Small intestine (tissue), 7 donors: ENCODE measurements around the gene SPATA19. TPM values are rescaled to one million over a fixed set of nuclear protein-coding genes. Genes with fewer than 3 reads are reported as not detected.
"Not testable (repeated sequence)": the region's sequence is repeated elsewhere in the genome, so short reads cannot be mapped to it uniquely, and the experiment has no call there.

Experiments used
- DNase-seq, 2 donors: peaks; one replicate each; pipeline versions ENCODE4 v3.0.0 to v3.0.0-alpha.2; 2013
- FAIRE-seq: peaks from 2 replicates; lab custom pipeline; 2012; peaks lifted over from hg19 to GRCh38; lab: Jason Lieb, UNC
- H3K27ac ChIP-seq, 3 donors: one replicate each; pipeline ENCODE4 v1.5.1; 2013; ENCODE audit warnings: low read length in 2 of 3, mild to moderate bottlenecking in 2 of 3, control low read depth in 1 of 3, inconsistent platforms in 1 of 3, low read depth in 1 of 3, moderate library complexity in 1 of 3
- H3K27me3 ChIP-seq, 3 donors: one replicate each; pipeline ENCODE4 v1.6.1; 2013; ENCODE audit warnings: low read length in 3 of 3, inconsistent platforms in 1 of 3; ENCODE audit not compliant: control insufficient read depth in 3 of 3, insufficient read depth in 3 of 3
- H3K36me3 ChIP-seq, 3 donors: one replicate each; pipeline ENCODE4 v1.6.1; 2013; ENCODE audit warnings: low read length in 3 of 3, inconsistent platforms in 1 of 3, low read depth in 1 of 3, mild to moderate bottlenecking in 1 of 3, moderate library complexity in 1 of 3; ENCODE audit not compliant: control insufficient read depth in 3 of 3, insufficient read depth in 2 of 3
- H3K4me1 ChIP-seq, 3 donors: one replicate each; pipeline ENCODE4 v1.6.1; 2013; ENCODE audit warnings: low read length in 2 of 3, inconsistent platforms in 1 of 3, low read depth in 1 of 3, mild to moderate bottlenecking in 1 of 3, moderate library complexity in 1 of 3; ENCODE audit not compliant: control insufficient read depth in 3 of 3, insufficient read depth in 2 of 3
- H3K4me3 ChIP-seq, 3 donors: one replicate each; pipeline ENCODE4 v1.5.1; 2013; ENCODE audit warnings: low read length in 3 of 3, control low read depth in 1 of 3, inconsistent platforms in 1 of 3, low read depth in 1 of 3, mild to moderate bottlenecking in 1 of 3, moderate library complexity in 1 of 3
- H3K9me3 ChIP-seq, 2 donors: one replicate each; pipeline ENCODE4 v1.6.1; 2013; ENCODE audit warnings: low read depth in 1 of 2, low read length in 1 of 2; ENCODE audit not compliant: control insufficient read depth in 2 of 2, insufficient read depth in 1 of 2
- WGBS, 3 donors: extraction: QIAGEN DNeasy Blood & Tissue Kit; methylation state at CpG; one replicate each; pipeline ENCODE4 v1.1.7; 2013; 5-methylcytosine and 5-hydroxymethylcytosine counted together
- polyA plus RNA-seq, 4 donors: library from polyadenylated mRNA; stranded (reverse) in 3 of 4; unstranded in 1 of 4; fragments of 200-250 nt in 3 of 4; fragments of 120-200 nt in 1 of 4; gene quantifications; one replicate each; pipeline versions ENCODE4 v1.2.1 to v1.2.3, GENCODE V29; 2013
- donor health status: healthy with polysubstance abuse.
- donor health status: control.
- donor health status: control.
- donor health status: Bipolar disorder and iron deficiency.
- donor health status: healthy.

SPATA19 gene
- polyA plus RNA-seq, 4 donors, result not detected

DNA sequence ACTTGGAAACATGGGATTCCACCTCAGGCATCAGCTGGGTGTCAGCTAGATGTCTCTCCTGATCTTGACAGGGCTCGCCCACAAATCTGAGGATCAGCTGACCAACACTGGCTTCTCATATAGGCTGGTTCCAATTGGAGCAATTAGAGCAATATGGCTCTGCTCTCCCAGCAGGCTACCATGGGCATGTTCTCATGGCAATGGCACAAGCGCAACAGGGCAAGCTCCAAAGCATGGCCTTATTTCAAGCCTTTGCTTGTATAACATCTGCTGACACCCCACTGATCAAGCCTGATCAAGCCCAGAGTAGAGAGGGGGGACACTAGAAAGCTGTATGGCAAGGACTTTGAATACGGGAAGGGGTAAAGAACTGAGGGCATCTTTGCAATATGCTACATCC, 40.7 kb upstream of the SPATA19 start:
- no peaks in the 10 kb centered on the region for H3K9me3 ChIP-seq
- no peak overlapping the region for H3K27ac ChIP-seq
- no peak for FAIRE-seq
- no peak for DNase-seq
- no peaks in the 10 kb centered on the region for H3K4me1 ChIP-seq
- no peak overlapping the region for H3K4me3 ChIP-seq
- no peaks in the 10 kb centered on the region for H3K36me3 ChIP-seq
- no peaks in the 10 kb centered on the region for H3K27me3 ChIP-seq
- 68 to 84% (median 83%) methylated on average over 3 of the region's 3 CpGs for WGBS, 3 donors

DNA sequence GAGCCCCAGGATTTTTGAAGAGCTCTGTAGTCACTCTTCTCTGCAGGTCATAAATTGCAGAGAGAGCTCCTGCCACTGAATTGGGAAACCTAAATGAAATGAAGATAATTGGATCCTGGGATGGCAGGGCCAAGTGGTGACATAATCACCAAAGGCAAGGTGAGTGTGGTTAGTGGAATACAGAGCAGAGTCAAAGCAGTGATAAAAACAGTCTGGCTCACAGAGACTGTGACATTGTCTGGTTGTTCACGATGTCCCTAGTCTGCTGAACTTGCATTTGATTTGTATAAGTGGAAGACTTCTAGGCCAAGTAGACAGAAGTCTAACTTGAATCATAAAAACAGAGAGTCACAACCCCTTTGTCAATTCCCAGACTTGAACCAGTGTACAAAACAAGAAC, 26.8 kb upstream of the SPATA19 start:
- H3K27ac ChIP-seq, result no peak overlapping the region
- H3K27me3 ChIP-seq, result no peaks in the 10 kb centered on the region
- peaks cover 0 to 2% of the 10 kb centered on the region in 2 donors for H3K9me3 ChIP-seq
- 58 to 76% (median 65%) methylated on average over 1 of the region's 1 CpG for WGBS, 3 donors
- H3K4me1 ChIP-seq, result no peaks in the 10 kb centered on the region
- H3K36me3 ChIP-seq, result no peaks in the 10 kb centered on the region
- FAIRE-seq (no peak), DNase-seq (no peak)
- H3K4me3 ChIP-seq, result no peak overlapping the region

DNA sequence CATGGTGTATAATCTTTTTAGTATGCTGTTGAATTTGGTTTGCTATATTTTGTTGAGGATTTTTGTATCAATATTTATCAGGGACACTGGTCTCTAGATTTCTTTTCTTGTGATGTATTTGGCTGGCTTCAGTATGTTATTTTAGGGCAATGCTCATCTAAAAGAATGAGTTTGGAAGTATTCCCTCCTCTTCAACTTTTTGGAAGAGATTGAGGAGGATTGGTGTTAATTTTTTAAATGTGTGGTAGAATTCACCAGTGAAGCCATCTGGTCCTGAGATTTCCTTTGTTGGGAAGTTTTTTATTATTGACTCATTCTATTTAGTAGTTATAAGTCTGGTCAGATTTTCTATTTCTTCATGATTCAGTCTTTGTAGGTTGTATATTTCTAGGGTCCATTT, 22.1 kb upstream of the SPATA19 start:
- Histone ChIP-seq H3K36me3 (no peaks in the 10 kb centered on the region), H3K9me3 (no peaks in the 10 kb centered on the region), H3K4me3 (no peak overlapping the region), H3K27me3 (no peaks in the 10 kb centered on the region), H3K4me1 (no peaks in the 10 kb centered on the region), H3K27ac (no peak overlapping the region)
- DNase-seq (no peak), FAIRE-seq (no peak)

DNA sequence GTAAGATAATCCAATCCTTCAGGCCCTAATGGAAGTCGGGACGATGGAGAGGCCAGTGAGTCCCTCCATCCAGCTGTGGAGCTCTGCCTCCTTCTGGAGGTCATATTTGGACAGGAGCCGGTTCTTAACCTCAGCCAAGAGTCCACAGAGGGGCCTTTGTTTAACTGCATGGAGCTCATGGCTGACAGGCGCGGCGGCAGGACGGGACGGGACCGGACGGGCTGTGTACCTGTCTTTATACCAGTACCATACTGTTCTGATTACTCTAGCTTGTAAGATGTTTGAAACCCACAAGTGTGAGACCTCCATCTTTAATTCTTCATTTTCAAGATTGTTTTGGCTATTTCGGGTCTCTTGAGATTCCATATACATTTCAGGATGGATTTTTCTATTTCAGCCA, 20.2 kb upstream of the SPATA19 start:
- Histone ChIP-seq H3K9me3 (no peaks in the 10 kb centered on the region), H3K27ac (no peak overlapping the region), H3K27me3 (no peaks in the 10 kb centered on the region), H3K36me3 (no peaks in the 10 kb centered on the region), H3K4me1 (no peaks in the 10 kb centered on the region), H3K4me3 (no peak overlapping the region)
- whole genome bisulfite sequencing, 3 donors, result 93 to 95% (median 94%) methylated on average over 11 of the region's 11 CpGs
- no peak for FAIRE-seq
- DNase-seq, result no peak

DNA sequence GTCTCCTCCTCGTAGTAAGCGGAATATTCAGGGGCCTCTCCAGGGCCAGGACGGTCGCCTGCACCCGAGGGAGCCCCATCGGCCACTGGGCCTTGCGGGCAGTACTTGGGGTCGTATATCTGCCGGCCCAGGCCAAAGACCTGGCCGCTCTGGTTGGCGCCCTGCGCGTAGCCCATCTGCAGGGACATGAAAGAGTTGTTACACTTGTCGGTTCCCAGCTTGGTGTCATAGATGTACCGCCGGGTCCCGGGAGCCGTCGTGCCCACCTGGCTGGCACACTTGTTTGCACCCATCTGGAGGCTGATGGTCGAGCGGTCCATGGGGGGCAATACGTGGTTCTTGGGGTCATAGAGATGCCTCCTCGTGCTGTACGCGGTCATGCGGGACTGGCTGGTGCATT, 19.4 kb upstream of the SPATA19 start:
- no peak for FAIRE-seq
- H3K4me3 ChIP-seq, result no peak overlapping the region
- H3K27ac ChIP-seq, result no peak overlapping the region
- no peaks in the 10 kb centered on the region for H3K4me1 ChIP-seq
- no peaks in the 10 kb centered on the region for H3K9me3 ChIP-seq
- H3K27me3 ChIP-seq, result peaks cover 0 to 2% (median 0%) of the 10 kb centered on the region in 3 donors
- 92 to 95% (median 92%) methylated on average over 26 of the region's 26 CpGs for WGBS, 3 donors
- no peaks in the 10 kb centered on the region for H3K36me3 ChIP-seq
- DNase-seq, result no peak

DNA sequence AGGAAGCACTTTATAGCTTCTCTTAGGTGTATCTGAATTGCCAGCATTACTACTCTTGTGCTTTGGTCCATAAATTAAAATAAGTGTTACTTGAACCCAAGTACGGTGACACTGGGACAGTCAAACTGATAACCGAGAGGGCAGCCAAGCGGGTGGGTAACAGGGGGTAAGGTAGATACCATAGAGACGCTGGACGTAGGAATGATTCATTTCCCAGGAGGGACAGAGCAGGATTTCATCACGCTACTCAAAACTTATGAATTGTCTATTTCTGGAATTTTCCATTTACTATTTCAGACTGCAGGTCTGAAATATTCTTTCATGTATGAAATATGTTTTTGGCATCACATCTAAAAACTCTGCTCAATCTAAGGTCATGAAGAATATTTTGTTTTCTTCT, 14.8 kb upstream of the SPATA19 start:
- no peak overlapping the region for H3K4me3 ChIP-seq
- DNase-seq, result no peak
- H3K27me3 ChIP-seq, result peaks cover 0 to 2% (median 0%) of the 10 kb centered on the region in 3 donors
- H3K27ac ChIP-seq, result no peak overlapping the region
- FAIRE-seq, result no peak
- no peaks in the 10 kb centered on the region for H3K36me3 ChIP-seq
- 80 to 84% (median 81%) methylated on average over 6 of the region's 6 CpGs for WGBS, 3 donors
- no peaks in the 10 kb centered on the region for H3K4me1 ChIP-seq
- no peaks in the 10 kb centered on the region for H3K9me3 ChIP-seq

DNA sequence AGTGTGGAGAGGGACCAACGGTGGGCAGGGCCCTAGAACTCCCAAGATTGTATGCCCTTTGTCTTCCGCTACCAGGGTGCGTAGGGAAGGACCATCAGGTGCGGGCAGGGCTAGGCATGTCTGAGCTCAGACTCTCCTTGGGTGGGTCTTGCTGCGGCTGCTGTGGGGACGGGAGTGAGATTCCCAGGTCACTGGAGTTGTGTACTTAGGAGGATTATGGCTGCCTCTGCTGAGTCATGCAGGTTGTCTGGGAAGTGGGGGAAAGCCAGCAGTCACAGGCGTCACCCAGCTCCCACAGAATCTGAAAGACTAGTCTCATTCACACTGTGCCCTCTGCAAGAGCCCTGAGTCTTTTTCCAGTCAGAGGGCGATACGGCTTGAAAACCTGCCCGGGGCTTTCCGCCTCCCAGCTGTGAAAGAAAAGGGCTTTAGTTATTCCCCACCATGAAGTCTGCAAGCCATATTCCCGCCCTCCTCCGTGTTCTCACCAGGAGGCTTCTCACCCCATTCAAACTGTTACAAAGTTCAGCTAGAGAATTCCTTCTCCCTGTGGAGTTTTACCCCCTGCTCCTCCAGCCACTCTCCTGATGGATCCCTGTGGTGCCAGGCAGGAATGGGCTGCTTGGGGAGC, 9.1 kb upstream of the SPATA19 start:
- not testable (repeated sequence) for H3K27ac ChIP-seq, FAIRE-seq, H3K4me3 ChIP-seq, H3K27me3 ChIP-seq, H3K9me3 ChIP-seq, DNase-seq, H3K36me3 ChIP-seq, H3K4me1 ChIP-seq
- WGBS, 3 donors, result 31 to 43% (median 37%) methylated on average over 13 of the region's 13 CpGs

DNA sequence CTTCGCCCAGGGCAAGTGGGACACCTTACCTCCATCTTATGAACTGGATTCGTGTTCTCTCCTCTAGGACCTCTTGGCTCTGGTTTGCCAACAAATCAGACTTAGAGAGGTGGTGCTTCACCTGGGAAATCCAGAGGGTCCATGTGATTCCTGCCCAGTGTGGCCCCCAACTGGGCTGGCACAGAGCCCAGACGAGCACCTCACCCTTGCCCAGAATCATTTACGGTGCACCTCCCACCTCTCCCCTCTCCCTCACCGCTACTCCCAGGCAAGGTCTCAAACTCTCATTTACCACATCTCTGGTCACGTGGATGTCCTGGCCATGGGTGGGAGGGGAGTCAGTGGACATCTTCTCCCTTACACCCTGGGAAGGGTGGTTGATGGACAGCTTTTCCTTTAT, 1.1 kb downstream of the SPATA19 start:
- no peaks in the 10 kb centered on the region for H3K4me1 ChIP-seq
- no peaks in the 10 kb centered on the region for H3K27me3 ChIP-seq
- 63 to 76% (median 72%) methylated on average over 6 of the region's 6 CpGs for WGBS, 3 donors
- FAIRE-seq, result no peak
- no peaks in the 10 kb centered on the region for H3K36me3 ChIP-seq
- no peaks in the 10 kb centered on the region for H3K9me3 ChIP-seq
- H3K4me3 ChIP-seq, result no peak overlapping the region
- no peak overlapping the region for H3K27ac ChIP-seq
- DNase-seq, result no peak

DNA sequence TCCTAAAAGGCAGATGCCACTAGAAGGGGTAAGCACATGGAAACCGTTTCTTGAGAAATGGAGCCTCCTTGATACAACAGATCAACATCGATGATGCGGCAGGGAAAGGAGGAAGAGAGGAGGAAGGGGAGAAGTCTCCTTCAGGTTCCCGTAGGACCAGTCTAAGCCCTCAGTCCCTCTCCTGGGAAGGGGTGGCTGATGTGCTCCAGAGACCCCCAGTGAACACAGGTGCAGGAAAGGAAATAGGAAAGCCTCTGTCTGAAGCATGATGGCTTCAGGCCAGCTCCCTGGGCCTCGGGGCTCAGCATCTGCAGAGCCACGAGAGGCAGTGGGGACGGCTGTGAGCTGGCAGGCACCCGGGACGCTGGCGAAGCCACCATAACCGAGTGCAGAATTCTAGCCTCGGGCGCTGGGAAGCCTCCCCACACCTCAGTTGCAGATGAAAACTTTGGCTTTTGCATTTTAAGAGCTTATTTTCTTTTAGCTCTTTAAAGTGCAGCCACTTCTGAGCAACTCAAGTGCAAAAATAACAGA, 1.8 kb downstream of the SPATA19 start:
- H3K4me1 ChIP-seq, result no peaks in the 10 kb centered on the region
- no peaks in the 10 kb centered on the region for H3K36me3 ChIP-seq
- H3K4me3 ChIP-seq, result no peak overlapping the region
- no peak for FAIRE-seq
- WGBS, 3 donors, result 79 to 83% (median 80%) methylated on average over 13 of the region's 13 CpGs
- H3K27me3 ChIP-seq, result no peaks in the 10 kb centered on the region
- H3K9me3 ChIP-seq, result no peaks in the 10 kb centered on the region
- no peak for DNase-seq
- H3K27ac ChIP-seq, result no peak overlapping the region
